ENCODE data around the gene HHIPL1. TPM values are rescaled to one million over a fixed set of nuclear protein-coding genes. Genes with fewer than 3 reads are reported as not detected.

The HHIPL1 gene
- polyA plus RNA-seq, 1 donor, result 0.94 TPM

DNA sequence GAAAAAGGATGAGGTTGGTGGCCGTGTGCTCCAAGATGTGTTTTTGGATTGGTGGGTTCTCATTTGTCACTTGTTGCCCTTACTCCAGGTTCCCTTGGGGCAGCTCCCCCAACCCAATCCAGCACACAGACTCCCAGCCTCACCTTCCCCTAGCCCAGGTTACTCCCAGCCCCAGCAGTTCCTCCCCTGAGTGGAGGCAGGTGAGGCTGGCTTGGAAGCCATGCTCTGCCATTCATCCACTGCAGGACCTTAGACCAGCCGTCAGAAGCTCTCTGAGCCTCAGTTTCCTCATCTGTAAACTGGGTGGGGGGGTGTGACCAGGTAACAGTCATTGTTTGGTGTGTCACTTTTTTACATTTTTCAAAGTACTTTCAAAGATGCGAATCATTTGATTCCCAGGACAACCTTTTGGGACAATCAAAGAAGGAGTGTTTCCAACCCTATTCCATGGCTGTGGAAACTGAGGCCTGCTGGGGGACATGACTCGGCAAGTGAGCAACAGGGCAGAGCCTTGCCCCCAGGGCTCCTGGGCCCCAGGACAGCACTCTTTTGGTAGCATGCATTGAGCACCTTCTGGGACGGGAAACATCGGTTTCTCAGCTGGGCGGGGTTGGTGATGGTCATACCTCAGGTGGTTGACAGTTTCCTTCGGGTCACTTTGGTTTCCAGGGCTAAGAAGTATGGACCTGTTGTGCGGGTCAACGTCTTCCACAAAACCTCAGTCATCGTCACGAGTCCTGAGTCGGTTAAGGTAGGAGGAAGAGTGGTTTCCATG lies 46.4 kb downstream of the HHIPL1 start:
- Histone ChIP-seq H3K4me1 (ENCODE audit: control insufficient read depth, insufficient read depth, low read length) (no peaks in the 10 kb centered on the region), H3K9me3 (ENCODE audit: control insufficient read depth, low read depth, low read length) (no peaks in the 10 kb centered on the region), H3K36me3 (ENCODE audit: control insufficient read depth, insufficient read depth, low read length) (no peaks in the 10 kb centered on the region), H3K27me3 (ENCODE audit: control insufficient read depth, insufficient read depth, low read length) (peaks cover 25% of the 10 kb centered on the region), H3K27ac (ENCODE audit: low read length) (no peak overlapping the region), H3K4me3 (ENCODE audit: low read length) (no peak overlapping the region)
- no peak for DNase-seq
- no CpG with 5 or more reads among the region's 13 CpGs for WGBS (ENCODE audit: insufficient coverage, low lambda C conversion rate)

DNA sequence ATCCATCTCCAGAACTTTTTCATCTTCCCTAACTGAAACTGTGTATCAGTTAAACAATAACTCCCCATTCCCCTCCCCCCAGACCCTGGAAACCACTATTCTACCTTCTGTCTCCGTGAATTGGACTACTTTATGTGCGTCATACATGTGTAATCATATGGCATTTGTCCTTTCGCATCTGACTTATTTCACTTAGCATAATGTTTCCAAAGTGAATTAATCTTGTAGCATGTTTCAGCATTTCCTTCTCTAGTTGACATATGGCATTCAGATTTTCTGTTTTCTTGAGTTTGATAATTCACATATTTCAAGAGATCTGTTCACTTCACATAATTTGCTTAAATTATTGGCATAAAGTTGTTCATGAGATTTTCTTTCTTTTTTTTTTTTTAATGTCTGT lies 49.0 kb downstream of the HHIPL1 start:
- WGBS (ENCODE audit: insufficient coverage, low lambda C conversion rate), result no CpG with 5 or more reads among the region's 3 CpGs
- H3K27me3 ChIP-seq (ENCODE audit: control insufficient read depth, insufficient read depth, low read length), result peaks cover 13% of the 10 kb centered on the region

DNA sequence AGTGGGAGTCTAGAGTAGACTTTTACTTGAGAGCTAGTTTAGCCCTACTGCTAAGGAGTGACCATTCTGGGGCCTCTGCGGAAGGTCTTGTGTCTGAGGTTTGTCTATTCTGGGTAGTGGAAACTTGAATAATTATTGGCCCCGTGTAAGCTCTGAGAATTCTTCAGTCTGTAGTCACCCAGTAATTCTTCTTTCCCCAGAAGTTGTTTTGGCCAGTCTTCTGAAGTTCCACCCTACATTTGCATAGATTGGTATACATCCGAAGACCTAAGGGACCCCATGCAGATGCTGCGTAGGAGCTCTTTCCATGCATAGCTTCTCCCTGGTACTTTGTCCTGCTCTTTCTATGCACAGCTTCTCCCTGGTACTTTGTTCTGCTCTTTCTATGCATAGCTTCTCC lies 52.0 kb downstream of the HHIPL1 start:
- no peaks in the 10 kb centered on the region for H3K36me3 ChIP-seq (ENCODE audit: control insufficient read depth, insufficient read depth, low read length)
- H3K4me1 ChIP-seq (ENCODE audit: control insufficient read depth, insufficient read depth, low read length), result no peaks in the 10 kb centered on the region
- no peak for DNase-seq
- H3K4me3 ChIP-seq (ENCODE audit: low read length), result no peak overlapping the region
- H3K9me3 ChIP-seq (ENCODE audit: control insufficient read depth, low read depth, low read length), result no peaks in the 10 kb centered on the region
- no peak overlapping the region for H3K27ac ChIP-seq (ENCODE audit: low read length)
- WGBS (ENCODE audit: insufficient coverage, low lambda C conversion rate), result no CpG with 5 or more reads among the region's 4 CpGs
- H3K27me3 ChIP-seq (ENCODE audit: control insufficient read depth, insufficient read depth, low read length), result no peaks in the 10 kb centered on the region

More for the DNA sequence above, 49.0 kb downstream of the HHIPL1 start:
- DNase-seq, result no peak
- Histone ChIP-seq H3K36me3 (ENCODE audit: control insufficient read depth, insufficient read depth, low read length) (no peaks in the 10 kb centered on the region), H3K4me1 (ENCODE audit: control insufficient read depth, insufficient read depth, low read length) (no peaks in the 10 kb centered on the region), H3K4me3 (ENCODE audit: low read length) (no peak overlapping the region), H3K27ac (ENCODE audit: low read length) (no peak overlapping the region), H3K9me3 (ENCODE audit: control insufficient read depth, low read depth, low read length) (no peaks in the 10 kb centered on the region)

DNA sequence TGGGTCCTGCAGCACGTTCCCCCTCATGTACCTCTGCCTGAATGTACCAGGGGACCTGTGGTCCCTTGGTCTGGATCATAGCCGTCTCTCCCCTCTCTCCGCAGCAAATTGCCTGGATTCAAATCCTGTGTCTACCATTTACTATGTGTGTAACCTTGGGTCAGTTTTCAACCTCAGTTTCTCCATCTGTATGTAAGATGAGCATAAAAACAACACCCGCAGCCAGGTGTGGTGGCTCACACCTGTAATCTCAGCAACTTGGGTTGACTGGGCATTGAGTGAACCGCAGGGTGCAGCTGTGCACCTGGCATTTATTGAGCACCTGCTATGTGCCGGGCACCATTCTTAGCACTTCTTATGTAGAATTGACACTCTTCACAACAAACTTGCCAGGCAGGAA lies 53.3 kb downstream of the HHIPL1 start:
- H3K36me3 ChIP-seq (ENCODE audit: control insufficient read depth, insufficient read depth, low read length), result no peaks in the 10 kb centered on the region
- no peaks in the 10 kb centered on the region for H3K4me1 ChIP-seq (ENCODE audit: control insufficient read depth, insufficient read depth, low read length)
- no peak overlapping the region for H3K4me3 ChIP-seq (ENCODE audit: low read length)
- H3K9me3 ChIP-seq (ENCODE audit: control insufficient read depth, low read depth, low read length), result peaks cover 7% of the 10 kb centered on the region
- WGBS (ENCODE audit: insufficient coverage, low lambda C conversion rate), result no CpG with 5 or more reads among the region's 6 CpGs
- no peaks in the 10 kb centered on the region for H3K27me3 ChIP-seq (ENCODE audit: control insufficient read depth, insufficient read depth, low read length)
- no peak overlapping the region for H3K27ac ChIP-seq (ENCODE audit: low read length)
- DNase-seq, result no peak

DNA sequence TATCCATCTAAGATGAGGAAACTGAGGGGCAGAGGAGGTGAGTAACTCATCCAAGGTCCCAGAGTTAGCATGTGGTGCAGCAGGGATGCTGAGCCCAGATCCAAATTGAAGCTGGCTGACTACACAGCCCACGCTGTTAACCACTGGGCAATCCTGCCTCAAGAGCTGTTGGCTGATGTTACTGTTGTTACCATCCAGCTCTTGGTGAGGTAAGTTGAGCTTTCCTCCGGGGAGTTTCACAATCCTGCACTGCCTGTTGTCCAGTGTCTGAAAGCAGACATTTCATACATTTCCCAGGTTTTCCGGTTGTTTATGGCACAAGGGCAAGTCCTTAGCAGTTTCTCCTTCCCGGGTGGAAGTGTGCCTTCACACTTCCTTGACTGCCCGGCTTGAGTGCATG lies 53.7 kb downstream of the HHIPL1 start:
- WGBS (ENCODE audit: insufficient coverage, low lambda C conversion rate), result 73% methylated on average over 3 of the region's 5 CpGs
- no peaks in the 10 kb centered on the region for H3K27me3 ChIP-seq (ENCODE audit: control insufficient read depth, insufficient read depth, low read length)
- H3K36me3 ChIP-seq (ENCODE audit: control insufficient read depth, insufficient read depth, low read length), result no peaks in the 10 kb centered on the region
- H3K4me3 ChIP-seq (ENCODE audit: low read length), result no peak overlapping the region
- H3K4me1 ChIP-seq (ENCODE audit: control insufficient read depth, insufficient read depth, low read length), result no peaks in the 10 kb centered on the region
- H3K9me3 ChIP-seq (ENCODE audit: control insufficient read depth, low read depth, low read length), result peaks cover 11% of the 10 kb centered on the region
- H3K27ac ChIP-seq (ENCODE audit: low read length), result no peak overlapping the region
- DNase-seq, result no peak

DNA sequence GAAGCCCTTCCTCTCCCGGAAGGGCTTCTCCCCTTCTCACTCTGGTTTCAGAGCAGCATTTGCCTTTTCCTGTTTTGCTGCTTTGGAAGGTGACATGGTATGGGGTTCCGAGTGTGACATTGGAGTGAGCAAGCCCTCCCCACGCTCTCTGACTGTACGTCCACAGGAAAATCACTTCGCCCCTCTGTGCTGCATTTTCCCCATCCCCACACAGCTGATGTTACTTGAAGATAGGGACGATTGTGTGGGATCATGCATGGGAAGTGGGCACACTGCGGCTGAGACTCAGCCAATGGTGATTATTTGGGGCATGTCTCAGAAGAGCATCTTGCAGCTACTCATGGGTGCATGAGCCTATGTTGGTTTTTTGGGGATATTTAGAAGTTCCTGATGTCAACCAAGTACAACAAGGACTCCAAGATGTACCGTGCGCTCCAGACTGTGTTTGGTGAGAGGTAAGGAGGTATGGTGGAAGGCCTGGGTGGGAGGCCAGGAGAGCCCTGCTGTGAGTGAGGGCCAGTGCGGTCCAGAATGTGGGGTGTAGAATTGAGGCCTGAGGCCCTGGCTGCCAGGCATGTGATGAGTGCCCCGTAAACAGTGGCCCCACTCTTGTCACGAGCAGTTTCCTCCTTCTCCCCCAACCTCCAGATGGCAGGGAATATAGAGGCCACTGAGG lies 54.3 kb downstream of the HHIPL1 start:
- no peak for DNase-seq
- WGBS (ENCODE audit: insufficient coverage, low lambda C conversion rate), result no CpG with 5 or more reads among the region's 12 CpGs
- Histone ChIP-seq H3K4me3 (ENCODE audit: low read length) (no peak overlapping the region), H3K36me3 (ENCODE audit: control insufficient read depth, insufficient read depth, low read length) (no peaks in the 10 kb centered on the region), H3K9me3 (ENCODE audit: control insufficient read depth, low read depth, low read length) (peaks cover 11% of the 10 kb centered on the region), H3K27me3 (ENCODE audit: control insufficient read depth, insufficient read depth, low read length) (no peaks in the 10 kb centered on the region), H3K4me1 (ENCODE audit: control insufficient read depth, insufficient read depth, low read length) (no peaks in the 10 kb centered on the region), H3K27ac (ENCODE audit: low read length) (no peak overlapping the region)

DNA sequence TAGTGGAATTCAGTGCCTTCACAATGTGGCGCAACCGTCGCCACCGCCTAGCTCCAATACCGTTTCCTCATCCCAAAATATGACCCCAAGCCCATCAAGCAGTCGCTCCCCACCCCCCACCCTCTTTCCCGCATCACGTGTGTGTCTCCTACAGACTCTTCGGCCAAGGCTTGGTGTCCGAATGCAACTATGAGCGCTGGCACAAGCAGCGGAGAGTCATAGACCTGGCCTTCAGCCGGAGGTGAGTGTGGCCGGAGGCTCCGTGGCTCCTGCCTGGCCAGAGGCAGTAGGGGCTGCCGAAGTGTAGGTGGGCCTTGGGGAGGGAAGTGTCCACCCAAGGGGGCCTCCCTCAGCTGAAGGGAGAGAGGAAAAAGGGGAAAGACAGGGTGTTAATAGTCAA lies 54.9 kb downstream of the HHIPL1 start:
- Histone ChIP-seq H3K27me3 (ENCODE audit: control insufficient read depth, insufficient read depth, low read length) (no peaks in the 10 kb centered on the region), H3K4me3 (ENCODE audit: low read length) (no peak overlapping the region), H3K4me1 (ENCODE audit: control insufficient read depth, insufficient read depth, low read length) (no peaks in the 10 kb centered on the region), H3K36me3 (ENCODE audit: control insufficient read depth, insufficient read depth, low read length) (no peaks in the 10 kb centered on the region), H3K27ac (ENCODE audit: low read length) (no peak overlapping the region), H3K9me3 (ENCODE audit: control insufficient read depth, low read depth, low read length) (peaks cover 11% of the 10 kb centered on the region)
- 100% methylated on average over 1 of the region's 16 CpGs for WGBS (ENCODE audit: insufficient coverage, low lambda C conversion rate)
- no peak for DNase-seq

DNA sequence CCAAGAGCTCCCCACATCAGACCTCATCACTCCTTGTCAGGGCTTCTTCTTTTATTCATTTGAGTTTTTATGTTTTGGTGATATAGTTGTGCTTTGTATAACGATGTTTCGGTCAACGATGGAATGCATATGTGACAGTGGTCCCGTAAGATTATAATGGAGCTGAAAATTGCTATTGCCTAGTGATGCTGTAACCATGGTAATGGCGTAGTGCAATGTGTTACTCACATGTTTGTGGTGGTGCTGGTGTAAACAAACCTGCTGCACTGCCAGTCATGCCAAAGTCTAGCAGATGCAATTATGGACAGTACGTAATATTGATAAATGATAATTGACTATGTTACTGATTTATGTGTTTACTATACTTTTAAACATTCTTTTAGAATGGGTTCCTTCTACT lies 55.5 kb downstream of the HHIPL1 start:
- no CpG with 5 or more reads among the region's 6 CpGs for WGBS (ENCODE audit: insufficient coverage, low lambda C conversion rate)
- Histone ChIP-seq H3K27me3 (ENCODE audit: control insufficient read depth, insufficient read depth, low read length) (no peaks in the 10 kb centered on the region), H3K36me3 (ENCODE audit: control insufficient read depth, insufficient read depth, low read length) (no peaks in the 10 kb centered on the region)

DNA sequence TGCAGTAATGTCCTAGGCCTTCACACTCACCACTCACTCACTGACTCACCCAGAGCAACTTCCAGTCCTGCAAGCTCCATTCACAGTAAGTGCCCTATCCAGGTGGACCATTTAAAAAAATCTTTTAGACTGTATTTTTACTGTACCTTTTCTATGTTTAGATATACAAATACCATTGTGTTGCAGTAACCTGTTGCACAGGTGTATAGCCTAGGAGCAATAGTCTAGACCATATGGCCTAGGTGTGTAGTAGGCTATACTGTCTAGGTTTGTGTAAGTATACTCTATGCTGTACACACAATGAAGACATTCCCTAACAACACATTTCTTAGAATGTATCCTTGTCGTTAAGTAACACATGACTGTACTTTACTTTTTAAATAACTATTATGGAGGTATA lies 56.3 kb downstream of the HHIPL1 start:
- peaks cover 11% of the 10 kb centered on the region for H3K9me3 ChIP-seq (ENCODE audit: control insufficient read depth, low read depth, low read length)
- no CpG with 5 or more reads among the region's 1 CpG for WGBS (ENCODE audit: insufficient coverage, low lambda C conversion rate)
- DNase-seq, result no peak

More for the DNA sequence above, 55.5 kb downstream of the HHIPL1 start:
- no peaks in the 10 kb centered on the region for H3K4me1 ChIP-seq (ENCODE audit: control insufficient read depth, insufficient read depth, low read length)
- H3K27ac ChIP-seq (ENCODE audit: low read length), result no peak overlapping the region
- peaks cover 11% of the 10 kb centered on the region for H3K9me3 ChIP-seq (ENCODE audit: control insufficient read depth, low read depth, low read length)
- DNase-seq, result no peak
- no peak overlapping the region for H3K4me3 ChIP-seq (ENCODE audit: low read length)

DNA sequence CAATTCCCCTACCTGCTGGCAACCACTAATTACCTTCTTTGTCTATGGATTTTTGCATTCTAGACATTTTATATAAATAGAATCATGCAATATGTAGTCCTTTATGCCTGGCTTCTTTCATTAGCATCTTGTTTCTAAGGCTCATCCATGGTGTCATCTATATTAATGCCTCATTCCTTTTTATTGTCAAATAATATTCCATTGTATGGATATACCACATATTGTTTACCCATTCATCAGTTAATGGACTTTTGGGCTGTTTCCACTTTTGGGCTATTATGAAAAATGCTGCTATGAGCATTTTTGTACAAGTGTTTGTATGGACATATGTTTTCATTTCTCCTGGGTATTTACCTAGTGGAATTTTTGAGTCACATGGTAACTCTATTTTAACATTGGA lies 57.2 kb downstream of the HHIPL1 start:
- H3K4me1 ChIP-seq (ENCODE audit: control insufficient read depth, insufficient read depth, low read length), result no peaks in the 10 kb centered on the region
- H3K27ac ChIP-seq (ENCODE audit: low read length), result no peak overlapping the region
- H3K9me3 ChIP-seq (ENCODE audit: control insufficient read depth, low read depth, low read length), result peaks cover 11% of the 10 kb centered on the region
- H3K27me3 ChIP-seq (ENCODE audit: control insufficient read depth, insufficient read depth, low read length), result no peaks in the 10 kb centered on the region
- no peak overlapping the region for H3K4me3 ChIP-seq (ENCODE audit: low read length)
- DNase-seq, result no peak
- H3K36me3 ChIP-seq (ENCODE audit: control insufficient read depth, insufficient read depth, low read length), result no peaks in the 10 kb centered on the region

More for the DNA sequence above, 56.3 kb downstream of the HHIPL1 start:
- no peaks in the 10 kb centered on the region for H3K36me3 ChIP-seq (ENCODE audit: control insufficient read depth, insufficient read depth, low read length)
- H3K4me1 ChIP-seq (ENCODE audit: control insufficient read depth, insufficient read depth, low read length), result no peaks in the 10 kb centered on the region
- H3K27ac ChIP-seq (ENCODE audit: low read length), result no peak overlapping the region
- no peaks in the 10 kb centered on the region for H3K27me3 ChIP-seq (ENCODE audit: control insufficient read depth, insufficient read depth, low read length)
- no peak overlapping the region for H3K4me3 ChIP-seq (ENCODE audit: low read length)

DNA sequence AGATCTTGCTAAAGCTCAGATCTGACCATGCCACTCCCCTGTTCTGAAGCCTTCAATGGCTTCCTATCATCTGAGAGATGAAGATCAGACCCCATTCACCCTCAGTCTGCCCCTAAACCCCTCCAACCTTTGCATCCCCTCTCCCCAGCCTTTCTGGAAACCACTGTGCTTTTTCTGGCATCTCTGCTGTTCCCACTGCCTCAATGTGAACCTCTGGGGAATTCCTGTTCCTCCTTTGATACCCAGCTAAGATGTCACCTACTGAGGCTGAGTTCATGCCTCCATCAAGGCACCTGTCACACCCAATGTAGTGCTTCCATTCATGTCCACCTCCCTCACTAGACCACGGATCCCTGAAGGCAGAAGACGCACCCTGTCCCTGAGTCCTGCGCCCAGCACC lies 58.5 kb downstream of the HHIPL1 start:
- H3K27me3 ChIP-seq (ENCODE audit: control insufficient read depth, insufficient read depth, low read length), result no peaks in the 10 kb centered on the region
- no CpG with 5 or more reads among the region's 3 CpGs for WGBS (ENCODE audit: insufficient coverage, low lambda C conversion rate)
- peaks cover 11% of the 10 kb centered on the region for H3K9me3 ChIP-seq (ENCODE audit: control insufficient read depth, low read depth, low read length)
- H3K4me1 ChIP-seq (ENCODE audit: control insufficient read depth, insufficient read depth, low read length), result no peaks in the 10 kb centered on the region
- DNase-seq, result no peak
- H3K36me3 ChIP-seq (ENCODE audit: control insufficient read depth, insufficient read depth, low read length), result no peaks in the 10 kb centered on the region
- no peak overlapping the region for H3K27ac ChIP-seq (ENCODE audit: low read length)
- no peak overlapping the region for H3K4me3 ChIP-seq (ENCODE audit: low read length)
